Measurements from ENCODE around the gene NBEA.

The NBEA gene

DNA sequence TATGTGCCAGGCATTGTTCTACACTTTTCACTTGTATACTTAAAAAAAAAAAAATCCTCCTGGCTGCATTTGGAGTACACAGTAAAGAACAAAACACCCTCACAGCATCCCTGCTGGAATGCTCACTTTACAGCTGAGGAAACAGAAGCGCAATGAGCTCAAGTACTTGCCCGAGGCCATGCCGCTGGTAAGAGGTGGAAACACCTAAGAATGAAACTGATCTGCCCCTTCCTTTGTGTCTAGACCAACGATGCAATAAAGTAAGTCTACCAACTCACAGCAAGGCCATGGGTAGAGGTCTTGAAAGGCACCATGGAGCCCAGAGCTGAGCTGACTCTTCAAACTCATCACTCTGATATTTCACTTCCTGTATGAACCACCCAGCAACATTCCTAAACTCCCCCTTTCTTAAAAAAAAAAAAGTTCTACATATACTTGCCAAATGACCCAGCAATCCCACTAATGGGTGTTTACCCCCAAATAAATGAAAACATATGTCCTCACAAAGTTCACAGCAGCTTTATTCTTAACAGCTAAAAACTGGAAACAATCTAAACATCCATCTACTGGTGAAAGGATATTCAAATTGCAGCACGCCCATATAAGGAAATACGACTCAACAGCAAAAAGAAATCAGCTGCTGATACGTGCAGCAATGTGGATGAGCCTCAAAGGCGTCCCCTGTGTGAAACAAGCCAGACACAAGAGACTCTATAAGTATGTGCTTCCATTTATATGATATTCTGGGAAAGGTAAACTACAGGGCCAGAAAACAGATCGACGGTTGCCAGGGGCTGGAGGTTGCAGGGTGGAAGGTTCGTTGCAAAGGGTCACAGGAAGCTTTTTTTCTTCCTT, 771.1 kb downstream of the NBEA start:
- TF ChIP-seq, protein P1, sequence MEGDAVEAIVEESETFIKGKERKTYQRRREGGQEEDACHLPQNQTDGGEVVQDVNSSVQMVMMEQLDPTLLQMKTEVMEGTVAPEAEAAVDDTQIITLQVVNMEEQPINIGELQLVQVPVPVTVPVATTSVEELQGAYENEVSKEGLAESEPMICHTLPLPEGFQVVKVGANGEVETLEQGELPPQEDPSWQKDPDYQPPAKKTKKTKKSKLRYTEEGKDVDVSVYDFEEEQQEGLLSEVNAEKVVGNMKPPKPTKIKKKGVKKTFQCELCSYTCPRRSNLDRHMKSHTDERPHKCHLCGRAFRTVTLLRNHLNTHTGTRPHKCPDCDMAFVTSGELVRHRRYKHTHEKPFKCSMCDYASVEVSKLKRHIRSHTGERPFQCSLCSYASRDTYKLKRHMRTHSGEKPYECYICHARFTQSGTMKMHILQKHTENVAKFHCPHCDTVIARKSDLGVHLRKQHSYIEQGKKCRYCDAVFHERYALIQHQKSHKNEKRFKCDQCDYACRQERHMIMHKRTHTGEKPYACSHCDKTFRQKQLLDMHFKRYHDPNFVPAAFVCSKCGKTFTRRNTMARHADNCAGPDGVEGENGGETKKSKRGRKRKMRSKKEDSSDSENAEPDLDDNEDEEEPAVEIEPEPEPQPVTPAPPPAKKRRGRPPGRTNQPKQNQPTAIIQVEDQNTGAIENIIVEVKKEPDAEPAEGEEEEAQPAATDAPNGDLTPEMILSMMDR (IDR thresholded peaks at IDR 0.05; ENCODE audit: control insufficient read depth, insufficient read depth, low read depth, low read length, missing control alignments): no peak
- no peak overlapping the region for H3K4me3 ChIP-seq (ENCODE audit: control insufficient read depth, low read depth, low read length)
- DNase-seq (ENCODE audit: low read depth): peak; percentile 70

DNA sequence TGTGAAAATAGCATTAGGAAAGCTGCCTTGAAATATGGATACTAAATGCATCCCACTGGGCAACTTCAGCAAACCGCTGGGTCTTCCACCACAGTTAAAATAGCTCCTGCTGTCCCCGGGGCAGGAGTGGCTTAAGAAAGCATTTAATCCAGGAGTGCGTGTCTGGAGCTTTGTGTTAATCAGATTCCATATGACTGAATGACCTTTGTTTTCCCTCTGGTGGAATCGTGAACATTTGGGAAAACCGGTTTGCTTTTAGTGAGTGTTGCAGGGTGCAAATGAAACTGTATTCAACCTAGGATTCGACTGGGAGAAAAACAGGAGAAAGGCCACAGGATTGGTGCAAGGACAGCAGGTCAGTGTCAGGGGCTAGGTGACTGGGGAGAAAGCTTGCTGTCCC, 772.1 kb downstream of the NBEA start:
- H3K4me3 ChIP-seq (ENCODE audit: control insufficient read depth, low read depth, low read length): no peak overlapping the region
- TF ChIP-seq, protein P1 (IDR thresholded peaks at IDR 0.05; ENCODE audit: control insufficient read depth, insufficient read depth, low read depth, low read length, missing control alignments): no peak
- no peak for DNase-seq (ENCODE audit: low read depth)

- no peak for DNase-seq (ENCODE audit: low read depth)
- TF ChIP-seq, protein P1 (IDR thresholded peaks at IDR 0.05; ENCODE audit: control insufficient read depth, insufficient read depth, low read depth, low read length, missing control alignments): no peak
- H3K4me3 ChIP-seq (ENCODE audit: control insufficient read depth, low read depth, low read length): no peak overlapping the region
These were observed 772.7 kb downstream of the NBEA start for GRCh38 chr13:35714588-35715377.

DNA sequence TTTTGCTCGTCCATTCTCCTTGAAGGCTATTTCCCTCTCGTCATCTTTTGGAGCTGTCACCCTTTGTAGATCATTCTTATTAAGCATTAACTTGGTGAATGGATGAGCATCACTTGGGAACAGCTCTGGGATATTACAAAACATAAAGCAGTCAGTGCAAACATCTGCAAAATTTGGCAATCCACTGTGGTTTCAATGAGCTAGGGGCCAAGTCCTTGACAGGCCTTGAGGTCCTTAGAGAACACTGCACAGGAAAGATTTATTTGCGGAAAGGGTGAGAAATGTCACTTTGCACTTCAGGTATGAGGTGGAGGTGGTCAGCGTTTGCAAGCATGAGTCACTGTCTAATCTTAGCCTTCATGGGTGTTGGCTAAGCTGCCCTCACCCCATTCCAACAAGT, 774.1 kb downstream of the NBEA start:
- DNase-seq (ENCODE audit: low read depth): no peak
- TF ChIP-seq, protein P1 (IDR thresholded peaks at IDR 0.05; ENCODE audit: control insufficient read depth, insufficient read depth, low read depth, low read length, missing control alignments): no peak
- H3K4me3 ChIP-seq (ENCODE audit: control insufficient read depth, low read depth, low read length): no peak overlapping the region

DNA sequence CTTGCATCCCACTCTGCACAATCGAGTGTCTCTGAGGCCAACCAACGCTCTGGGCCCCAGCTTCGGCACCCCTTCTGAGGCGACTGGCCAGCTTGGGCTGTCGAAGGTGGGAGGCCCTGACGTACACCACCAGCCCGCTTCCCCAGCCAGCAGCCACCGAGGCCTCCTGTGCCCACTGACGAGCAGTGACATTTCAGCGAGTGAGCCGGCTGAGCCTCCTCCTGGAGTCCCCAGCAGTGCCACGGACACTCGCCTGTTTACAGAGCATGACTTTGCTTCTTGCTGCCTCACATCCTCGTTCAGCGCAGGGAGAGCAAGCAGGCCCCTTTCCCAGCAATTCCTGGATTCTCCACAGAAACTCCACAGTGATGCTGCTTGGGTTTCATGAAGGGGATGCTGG, 774.7 kb downstream of the NBEA start:
- H3K4me3 ChIP-seq (ENCODE audit: control insufficient read depth, low read depth, low read length): no peak overlapping the region
- no peak for DNase-seq (ENCODE audit: low read depth)
- TF ChIP-seq, protein P1 (IDR thresholded peaks at IDR 0.05; ENCODE audit: control insufficient read depth, insufficient read depth, low read depth, low read length, missing control alignments): no peak

- no peak for DNase-seq (ENCODE audit: low read depth)
- H3K4me3 ChIP-seq (ENCODE audit: control insufficient read depth, low read depth, low read length): no peak overlapping the region
- TF ChIP-seq, protein P1 (IDR thresholded peaks at IDR 0.05; ENCODE audit: control insufficient read depth, insufficient read depth, low read depth, low read length, missing control alignments): no peak
These were observed 776.0 kb downstream of the NBEA start for GRCh38 chr13:35718084-35718483.

All from AG09309 (cell line).